AG10803 (cell line): Measurements from ENCODE around the gene FCN2.

Experiments used
- DNase-seq: peaks from one replicate; pipeline ENCODE4 v3.0.0; 2010; ENCODE audit warnings: low read depth
- H3K4me3 ChIP-seq: 2 replicates; pipeline ENCODE4 v1.5.1; 2011; ENCODE audit warnings: mild to moderate bottlenecking, low read length, control low read depth
- CTCF ChIP-seq: conservative IDR thresholded peaks from 2 replicates; pipeline ENCODE4 v1.5.1; 2011; ENCODE audit warnings: mild to moderate bottlenecking, low read length, control low read depth, inconsistent platforms

FCN2 gene

GRCh38 chr9:134863306-134863902 is 17.2 kb upstream of the FCN2 start:
- no peak for DNase-seq
- H3K4me3 ChIP-seq = no peak overlapping the region
- TF ChIP-seq CTCF = no peak

GRCh38 chr9:134863941-134864820 is 16.4 kb upstream of the FCN2 start:
- no peak for TF ChIP-seq CTCF
- peak; percentile 69 for DNase-seq
- no peak overlapping the region for H3K4me3 ChIP-seq

- H3K4me3 ChIP-seq = no peak overlapping the region
- no peak for DNase-seq
- TF ChIP-seq CTCF = no peak
Observed at GRCh38 chr9:134864821-134865190, 15.8 kb upstream of the FCN2 start.

GRCh38 chr9:134867917-134868750 is 12.5 kb upstream of the FCN2 start:
- no peak overlapping the region for H3K4me3 ChIP-seq
- TF ChIP-seq CTCF = no peak
- no peak for DNase-seq

- DNase-seq = no peak
Observed at GRCh38 chr9:134868751-134869553, 11.7 kb upstream of the FCN2 start.

More at GRCh38 chr9:134868751-134869553, 11.7 kb upstream of the FCN2 start:
- no peak for TF ChIP-seq CTCF
- no peak overlapping the region for H3K4me3 ChIP-seq
